HepG2 (cell line): ENCODE results near the gene DGAT2. TPM values are rescaled to one million over a fixed set of nuclear protein-coding genes. Genes with fewer than 3 reads are reported as not detected.

Experiments used
- ATF6 ChIP-seq: sonication (generic); formaldehyde crosslinking; conservative IDR thresholded peaks from 2 replicates; pipeline ENCODE4 v1.4.0; 2020; ENCODE audit warnings: missing genetic modification reagents
- CBX2 ChIP-seq, 2 experiments: fragments of 200-600 bp in 1 of 2; sonication (generic); formaldehyde crosslinking in 1 of 2; IDR thresholded peaks; 2 replicates each; pipeline versions ENCODE4 v1.7.0 to v1.8.1; 2018 to 2022; ENCODE audit warnings: low read depth in 2 of 2, low read length in 1 of 2, mild to moderate bottlenecking in 1 of 2, missing genetic modification reagents in 1 of 2
- CEBPB ChIP-seq: IDR thresholded peaks from 2 replicates; pipeline ENCODE4 v1.6.1; 2011; ENCODE audit warnings: low read depth, low read length, improper control_type of control experiment, borderline replicate concordance
- NFIB ChIP-seq: sonication (generic); formaldehyde crosslinking; IDR thresholded peaks from 2 replicates; pipeline ENCODE4 v1.9.0; 2021; ENCODE audit warnings: missing genetic modification reagents, mild to moderate bottlenecking, borderline replicate concordance
- NRL ChIP-seq: sonication (generic); formaldehyde crosslinking; IDR thresholded peaks from 2 replicates; pipeline ENCODE4 v1.5.0; 2020; ENCODE audit warnings: missing genetic modification reagents, mild to moderate bottlenecking, moderate library complexity, borderline replicate concordance
- POGK ChIP-seq: sonication (generic); formaldehyde crosslinking; conservative IDR thresholded peaks from 2 replicates; pipeline ENCODE4 v1.8.0; 2022; ENCODE audit warnings: mild to moderate bottlenecking, moderate library complexity, missing genetic modification reagents
- PRMT3 ChIP-seq: sonication (generic); formaldehyde crosslinking; IDR thresholded peaks from 2 replicates; pipeline ENCODE4 v1.8.1; 2022; ENCODE audit warnings: low read depth, mild to moderate bottlenecking, moderate library complexity, missing genetic modification reagents, borderline replicate concordance
- RAD21 ChIP-seq: fragments of 450-650 bp; formaldehyde crosslinking; IDR thresholded peaks from 2 replicates; pipeline ENCODE4 v1.5.0; 2020; ENCODE audit warnings: mild to moderate bottlenecking
- SP2 ChIP-seq: sonication (generic); formaldehyde crosslinking; IDR thresholded peaks from 2 replicates; pipeline ENCODE4 v1.5.1; 2020; ENCODE audit warnings: mild to moderate bottlenecking, missing genetic modification reagents
- TCF12 ChIP-seq, 2 experiments: fragments of 450-650 bp in 1 of 2; sonication (generic) in 1 of 2; formaldehyde crosslinking in 1 of 2; IDR thresholded peaks; 2 replicates each; pipeline versions ENCODE4 v1.6.1 to v1.8.0; 2017 to 2022; ENCODE audit warnings: antibody characterized with exemption in 1 of 2, mild to moderate bottlenecking in 1 of 2, missing genetic modification reagents in 1 of 2, moderate library complexity in 1 of 2
- TSC22D2 ChIP-seq: sonication (generic); formaldehyde crosslinking; IDR thresholded peaks from 2 replicates; pipeline ENCODE4 v1.5.1; 2020; ENCODE audit warnings: missing genetic modification reagents, mild to moderate bottlenecking, borderline replicate concordance
- ZFP36L2 ChIP-seq: sonication (generic); formaldehyde crosslinking; IDR thresholded peaks from 2 replicates; pipeline ENCODE4 v1.4.0; 2020; ENCODE audit warnings: missing genetic modification reagents
- ZKSCAN1 ChIP-seq: fragments of 150-350 bp; IDR thresholded peaks from 2 replicates; pipeline ENCODE4 v1.6.1; 2014; ENCODE audit warnings: low read length
- ZNF597 ChIP-seq: sonication (generic); formaldehyde crosslinking; IDR thresholded peaks from 2 replicates; pipeline ENCODE4 v1.5.0; 2020; ENCODE audit warnings: missing genetic modification reagents
- ZNF766 ChIP-seq: sonication (generic); formaldehyde crosslinking; IDR thresholded peaks from 2 replicates; pipeline ENCODE4 v1.5.0; 2020; ENCODE audit warnings: missing genetic modification reagents, borderline replicate concordance
- ZNF777 ChIP-seq: sonication (generic); formaldehyde crosslinking; IDR thresholded peaks from 2 replicates; pipeline ENCODE4 v1.4.0; 2020; ENCODE audit warnings: missing genetic modification reagents
- ZSCAN30 ChIP-seq: sonication (generic); formaldehyde crosslinking; IDR thresholded peaks from 2 replicates; pipeline ENCODE4 v1.5.0; 2020; ENCODE audit warnings: mild to moderate bottlenecking, missing genetic modification reagents
- polyA plus RNA-seq, 8 experiments: library from polyadenylated mRNA; depleted of rRNA in 3 of 8; stranded (reverse) in 7 of 8; unstranded in 1 of 8; fragments of >200 nt; fragmentation: Illumina TruSeq in 4 of 8; extraction: Trizol in 4 of 8; gene quantifications; 2 replicates each; pipeline versions ENCODE4 v1.2.1 to v1.2.3, GENCODE V29; 2011 to 2016; ENCODE audit warnings: low read depth in 4 of 8, missing spikeins in 1 of 8, mixed read lengths in 1 of 8; ENCODE audit not compliant: insufficient read depth in 1 of 8
- total RNA-seq, 5 experiments: library from RNA; depleted of rRNA; stranded (reverse); fragments of >200 nt; fragmentation: Illumina TruSeq; extraction: Trizol; gene quantifications; 2 replicates each; pipeline ENCODE4 v1.2.3, GENCODE V29; 2016; ENCODE audit warnings: low read depth in 1 of 5
- TF ChIP-seq, protein P1 (sequence below): IDR thresholded peaks from 2 replicates; pipeline ENCODE4 v1.4.0; 2020; ENCODE audit warnings: mild to moderate bottlenecking, missing genetic modification reagents
- TF ChIP-seq, protein P2 (sequence below): sonication (generic); formaldehyde crosslinking; IDR thresholded peaks from 2 replicates; pipeline ENCODE4 v1.4.0; 2020; ENCODE audit warnings: missing genetic modification reagents

Gene DGAT2
- total and polyA plus RNA-seq, 2 of the 13 experiments (the other 11 are each of a cell fraction or from before 2014, with no cell fraction given): 39.0 to 65.6 TPM

GRCh38 chr11:75784085-75784478, 15.5 kb downstream of the DGAT2 start (continued):
- TF ChIP-seq ZFP36L2 (CRISPR knock-in tag): no peak
- TF ChIP-seq TSC22D2: no peak
- no peak for TF ChIP-seq ZNF597 (CRISPR knock-in tag)
- no peak for TF ChIP-seq ZNF766
- no peak for TF ChIP-seq NFIB
- no peak for TF ChIP-seq POGK (CRISPR knock-in tag)
- TF ChIP-seq PRMT3 (CRISPR knock-in tag): no peak
- TF ChIP-seq TCF12 (IDR thresholded peaks at IDR 0.05): no peak
- TF ChIP-seq TCF12 (CRISPR knock-in tag; IDR thresholded peaks at IDR 0.05): peak; percentile 74; the same call in 1 of the 2 replicates
- TF ChIP-seq ZKSCAN1: no peak
- TF ChIP-seq CBX2 (IDR thresholded peaks at IDR 0.05; ENCODE audit: low read depth, low read length): no peak
- no peak for TF ChIP-seq CBX2 (CRISPR knock-in tag; IDR thresholded peaks at IDR 0.05; ENCODE audit: low read depth)
- TF ChIP-seq ZSCAN30: no peak
- no peak for TF ChIP-seq NRL (CRISPR knock-in tag)
- no peak for TF ChIP-seq SP2
- TF ChIP-seq ATF6 (CRISPR knock-in tag): no peak
- no peak for TF ChIP-seq ZNF777 (CRISPR knock-in tag)
- TF ChIP-seq CEBPB: no peak
- TF ChIP-seq, protein P1, sequence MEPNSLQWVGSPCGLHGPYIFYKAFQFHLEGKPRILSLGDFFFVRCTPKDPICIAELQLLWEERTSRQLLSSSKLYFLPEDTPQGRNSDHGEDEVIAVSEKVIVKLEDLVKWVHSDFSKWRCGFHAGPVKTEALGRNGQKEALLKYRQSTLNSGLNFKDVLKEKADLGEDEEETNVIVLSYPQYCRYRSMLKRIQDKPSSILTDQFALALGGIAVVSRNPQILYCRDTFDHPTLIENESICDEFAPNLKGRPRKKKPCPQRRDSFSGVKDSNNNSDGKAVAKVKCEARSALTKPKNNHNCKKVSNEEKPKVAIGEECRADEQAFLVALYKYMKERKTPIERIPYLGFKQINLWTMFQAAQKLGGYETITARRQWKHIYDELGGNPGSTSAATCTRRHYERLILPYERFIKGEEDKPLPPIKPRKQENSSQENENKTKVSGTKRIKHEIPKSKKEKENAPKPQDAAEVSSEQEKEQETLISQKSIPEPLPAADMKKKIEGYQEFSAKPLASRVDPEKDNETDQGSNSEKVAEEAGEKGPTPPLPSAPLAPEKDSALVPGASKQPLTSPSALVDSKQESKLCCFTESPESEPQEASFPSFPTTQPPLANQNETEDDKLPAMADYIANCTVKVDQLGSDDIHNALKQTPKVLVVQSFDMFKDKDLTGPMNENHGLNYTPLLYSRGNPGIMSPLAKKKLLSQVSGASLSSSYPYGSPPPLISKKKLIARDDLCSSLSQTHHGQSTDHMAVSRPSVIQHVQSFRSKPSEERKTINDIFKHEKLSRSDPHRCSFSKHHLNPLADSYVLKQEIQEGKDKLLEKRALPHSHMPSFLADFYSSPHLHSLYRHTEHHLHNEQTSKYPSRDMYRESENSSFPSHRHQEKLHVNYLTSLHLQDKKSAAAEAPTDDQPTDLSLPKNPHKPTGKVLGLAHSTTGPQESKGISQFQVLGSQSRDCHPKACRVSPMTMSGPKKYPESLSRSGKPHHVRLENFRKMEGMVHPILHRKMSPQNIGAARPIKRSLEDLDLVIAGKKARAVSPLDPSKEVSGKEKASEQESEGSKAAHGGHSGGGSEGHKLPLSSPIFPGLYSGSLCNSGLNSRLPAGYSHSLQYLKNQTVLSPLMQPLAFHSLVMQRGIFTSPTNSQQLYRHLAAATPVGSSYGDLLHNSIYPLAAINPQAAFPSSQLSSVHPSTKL: peak; percentile 89
- no peak; the same call in 1 of the 2 replicates for TF ChIP-seq RAD21 (CRISPR knock-in tag)
- TF ChIP-seq, protein P2, sequence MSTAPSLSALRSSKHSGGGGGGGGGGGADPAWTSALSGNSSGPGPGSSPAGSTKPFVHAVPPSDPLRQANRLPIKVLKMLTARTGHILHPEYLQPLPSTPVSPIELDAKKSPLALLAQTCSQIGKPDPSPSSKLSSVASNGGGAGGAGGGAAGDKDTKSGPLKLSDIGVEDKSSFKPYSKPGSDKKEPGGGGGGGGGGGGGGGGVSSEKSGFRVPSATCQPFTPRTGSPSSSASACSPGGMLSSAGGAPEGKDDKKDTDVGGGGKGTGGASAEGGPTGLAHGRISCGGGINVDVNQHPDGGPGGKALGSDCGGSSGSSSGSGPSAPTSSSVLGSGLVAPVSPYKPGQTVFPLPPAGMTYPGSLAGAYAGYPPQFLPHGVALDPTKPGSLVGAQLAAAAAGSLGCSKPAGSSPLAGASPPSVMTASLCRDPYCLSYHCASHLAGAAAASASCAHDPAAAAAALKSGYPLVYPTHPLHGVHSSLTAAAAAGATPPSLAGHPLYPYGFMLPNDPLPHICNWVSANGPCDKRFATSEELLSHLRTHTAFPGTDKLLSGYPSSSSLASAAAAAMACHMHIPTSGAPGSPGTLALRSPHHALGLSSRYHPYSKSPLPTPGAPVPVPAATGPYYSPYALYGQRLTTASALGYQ (CRISPR knock-in tag): peak; percentile 28; the same call in 1 of the 2 replicates
